IMR-90 (cell line): ENCODE data around the gene DDX54. TPM values are rescaled to one million over a fixed set of nuclear protein-coding genes. Genes with fewer than 3 reads are reported as not detected.

ENCODE experiments used
- ATAC-seq: fragments of 200-7000 bp; cut with Tn5 transposase; 2 replicates; pipeline ENCODE4 v1.9.1; 2020; ENCODE audit warnings: low read depth, mild to moderate bottlenecking, moderate library complexity
- BruUV-seq: library from RNA; stranded (reverse); fragments of 400-500 nt; replicated peaks from 2 replicates; lab custom pipeline; 2021; lab: Mats Ljungman, UMichigan
- CTCF ChIA-PET: fragments of 300-600 bp; formaldehyde crosslinking; extraction: SDS; loops from one replicate; lab custom pipeline; 2021; ENCODE audit warnings: antibody characterized with exemption; lab: Yijun Ruan, JAX
- POLR2A ChIA-PET: fragments of 300-600 bp; sonication (Branson Sonifier 250); formaldehyde crosslinking; loops from one replicate; lab custom pipeline; 2022; ENCODE audit warnings: antibody characterized with exemption; ENCODE audit not compliant: unreplicated experiment; lab: Charles Lee
- DNase-seq: peaks from one replicate; pipeline ENCODE4 v3.0.0; 2013
- H2AFZ ChIP-seq: replicated peaks from 2 replicates; pipeline ENCODE3; 2013; ENCODE audit warnings: low read length, mild to moderate bottlenecking; ENCODE audit not compliant: poor library complexity
- H2AK5ac ChIP-seq: 2 replicates; pipeline ENCODE4 v1.6.1; 2013; ENCODE audit warnings: low read depth, low read length, inconsistent platforms
- H2AK9ac ChIP-seq: replicated peaks from 2 replicates; pipeline ENCODE3; 2013; ENCODE audit warnings: mild to moderate bottlenecking, low read depth, low read length, moderate library complexity; ENCODE audit not compliant: poor library complexity
- H2BK120ac ChIP-seq: 2 replicates; pipeline ENCODE4 v1.6.1; 2013; ENCODE audit warnings: low read depth, low read length, inconsistent platforms
- H2BK15ac ChIP-seq: 3 replicates; pipeline ENCODE4 v1.6.1; 2013; ENCODE audit warnings: low read depth, low read length, inconsistent platforms
- H2BK20ac ChIP-seq: 2 replicates; pipeline ENCODE4 v1.6.1; 2013; ENCODE audit warnings: low read depth, mild to moderate bottlenecking, inconsistent platforms, low read length, moderate library complexity
- H2BK5ac ChIP-seq: 2 replicates; pipeline ENCODE4 v1.6.1; 2013; ENCODE audit warnings: mild to moderate bottlenecking, low read depth, low read length, inconsistent platforms; ENCODE audit not compliant: poor library complexity, severe bottlenecking
- H3K14ac ChIP-seq: replicated peaks from 2 replicates; pipeline ENCODE4 v1.6.1; 2013; ENCODE audit warnings: low read depth, low read length, inconsistent platforms
- H3K18ac ChIP-seq: 2 replicates; pipeline ENCODE4 v1.6.1; 2013; ENCODE audit warnings: low read depth, low read length, control low read depth
- H3K23ac ChIP-seq: 2 replicates; pipeline ENCODE4 v1.6.1; 2013; ENCODE audit warnings: low read depth, low read length, inconsistent platforms
- H3K27ac ChIP-seq: 2 replicates; pipeline ENCODE4 v1.5.1; 2013; ENCODE audit warnings: mild to moderate bottlenecking, control low read depth, low read length; ENCODE audit not compliant: insufficient read depth
- H3K27me3 ChIP-seq: 2 replicates; pipeline ENCODE4 v1.6.1; 2013; ENCODE audit warnings: low read length; ENCODE audit not compliant: control insufficient read depth, insufficient read depth
- H3K36me3 ChIP-seq: 2 replicates; pipeline ENCODE4 v1.6.1; 2013; ENCODE audit warnings: low read length, mixed read lengths; ENCODE audit not compliant: control insufficient read depth, insufficient read depth
- H3K4ac ChIP-seq: 2 replicates; pipeline ENCODE4 v1.6.1; 2013; ENCODE audit warnings: low read depth, low read length, inconsistent platforms
- H3K4me1 ChIP-seq: 2 replicates; pipeline ENCODE4 v1.6.1; 2013; ENCODE audit warnings: low read length, mixed read lengths; ENCODE audit not compliant: control insufficient read depth, insufficient read depth
- H3K4me2 ChIP-seq: 2 replicates; pipeline ENCODE4 v1.6.1; 2013; ENCODE audit warnings: low read depth, mild to moderate bottlenecking, control low read depth, low read length, moderate library complexity
- H3K4me3 ChIP-seq: 2 replicates; pipeline ENCODE4 v1.5.1; 2013; ENCODE audit warnings: low read depth, mild to moderate bottlenecking, control low read depth, low read length, moderate library complexity; ENCODE audit not compliant: insufficient read depth
- H3K56ac ChIP-seq: 2 replicates; pipeline ENCODE4 v1.6.1; 2013; ENCODE audit warnings: low read length, inconsistent platforms; ENCODE audit not compliant: insufficient read depth; ENCODE audit errors: extremely low read depth
- H3K79me1 ChIP-seq, 2 experiments: 2 replicates each; pipeline ENCODE4 v1.6.1; 2013; ENCODE audit warnings: low read length in 2 of 2, inconsistent platforms in 1 of 2, low read depth in 1 of 2
- H3K9ac ChIP-seq: 2 replicates; pipeline ENCODE4 v1.6.1; 2013; ENCODE audit warnings: low read depth, low read length, control low read depth
- H3K9me1 ChIP-seq: 2 replicates; pipeline ENCODE4 v1.6.1; 2013; ENCODE audit warnings: low read length, inconsistent platforms; ENCODE audit not compliant: insufficient read depth
- H3K9me3 ChIP-seq: 2 replicates; pipeline ENCODE4 v1.6.1; 2013; ENCODE audit warnings: low read length; ENCODE audit not compliant: control insufficient read depth, insufficient read depth
- H4K20me1 ChIP-seq: 2 replicates; pipeline ENCODE4 v1.6.1; 2013; ENCODE audit warnings: low read length, inconsistent platforms; ENCODE audit not compliant: insufficient read depth
- H4K5ac ChIP-seq: 2 replicates; pipeline ENCODE4 v1.6.1; 2013; ENCODE audit warnings: mild to moderate bottlenecking, low read depth, low read length, control low read depth
- H4K8ac ChIP-seq, 2 experiments: 2 replicates each; pipeline ENCODE4 v1.6.1; 2013; ENCODE audit warnings: low read depth in 2 of 2, low read length in 2 of 2, control low read depth in 1 of 2, inconsistent platforms in 1 of 2
- H4K91ac ChIP-seq: 2 replicates; pipeline ENCODE4 v1.6.1; 2013; ENCODE audit warnings: low read depth, low read length, inconsistent platforms; ENCODE audit not compliant: insufficient read depth
- CEBPB ChIP-seq: IDR thresholded peaks from 2 replicates; pipeline ENCODE4 v1.6.1; 2012; ENCODE audit warnings: low read depth, low read length, improper control_type of control experiment
- CHD1 ChIP-seq: IDR thresholded peaks from 2 replicates; pipeline ENCODE4 v1.6.1; 2012; ENCODE audit warnings: low read depth, low read length, improper control_type of control experiment
- CTCF ChIP-seq: conservative IDR thresholded peaks from 2 replicates; pipeline ENCODE4 v1.5.1; 2012; ENCODE audit warnings: mild to moderate bottlenecking, low read depth, low read length, improper control_type of control experiment
- ELK1 ChIP-seq: fragments of 150-350 bp; IDR thresholded peaks from 2 replicates; pipeline ENCODE4 v1.6.1; 2016; ENCODE audit warnings: low read depth, mild to moderate bottlenecking, low read length, moderate library complexity, borderline replicate concordance
- MAFK ChIP-seq: IDR thresholded peaks from 2 replicates; pipeline ENCODE4 v1.6.1; 2012; ENCODE audit warnings: low read depth, low read length, improper control_type of control experiment
- MAZ ChIP-seq: IDR thresholded peaks from 2 replicates; pipeline ENCODE4 v1.6.1; 2012; ENCODE audit warnings: low read depth, mild to moderate bottlenecking, low read length, improper control_type of control experiment, moderate library complexity, borderline replicate concordance
- NFE2L2 ChIP-seq: fragments of 150-350 bp; IDR thresholded peaks from 2 replicates; pipeline ENCODE4 v1.6.1; 2016; ENCODE audit warnings: low read depth, mild to moderate bottlenecking, low read length
- POLR2A ChIP-seq: IDR thresholded peaks from 2 replicates; pipeline ENCODE4 v1.6.1; 2012; ENCODE audit warnings: mild to moderate bottlenecking, low read depth, low read length
- RAD21 ChIP-seq: IDR thresholded peaks from 2 replicates; pipeline ENCODE4 v1.6.1; 2012; ENCODE audit warnings: low read length, improper control_type of control experiment
- RCOR1 ChIP-seq: IDR thresholded peaks from 2 replicates; pipeline ENCODE4 v1.6.1; 2012; ENCODE audit warnings: mild to moderate bottlenecking, low read length, improper control_type of control experiment; ENCODE audit not compliant: insufficient replicate concordance
- RFX5 ChIP-seq: IDR thresholded peaks from 2 replicates; pipeline ENCODE4 v1.8.0; 2012; ENCODE audit warnings: low read depth, mild to moderate bottlenecking, low read length, moderate library complexity
- SMC3 ChIP-seq: fragments of 150-350 bp; IDR thresholded peaks from 2 replicates; pipeline ENCODE4 v1.6.1; 2016; ENCODE audit warnings: low read depth, mild to moderate bottlenecking, antibody characterized with exemption, low read length, moderate library complexity
- USF2 ChIP-seq: fragments of 150-350 bp; IDR thresholded peaks from 2 replicates; pipeline ENCODE4 v1.6.1; 2017; ENCODE audit warnings: mild to moderate bottlenecking, antibody characterized with exemption, low read length, low read depth
- WGBS, 2 experiments: methylation state at CpG; one replicate each; pipeline versions ENCODE4 v1.1.5 to v1.1.7; 2013; ENCODE audit warnings: missing lambda C conversion rate in 2 of 2; ENCODE audit not compliant: insufficient read length in 1 of 2; ENCODE audit errors: extremely low coverage in 2 of 2; 5-methylcytosine and 5-hydroxymethylcytosine counted together
- dilution Hi-C: fragments of 300-500 bp; cut with HindIII; formaldehyde crosslinking; loops from one replicate; pipeline ENCODE4 v1.14.3; 2018; ENCODE audit warnings: low sequenced_read_pairs; ENCODE audit not compliant: unreplicated experiment
- in situ Hi-C: fragments of 300-500 bp; cut with MboI; formaldehyde crosslinking; loops from 3 replicates; pipeline ENCODE4 v1.14.3; 2019; ENCODE audit warnings: low sequenced_read_pairs, inconsistent platforms, mixed read lengths
- intact Hi-C: fragments of 100-400 bp; cut with micrococcal nuclease; formaldehyde crosslinking; loops from 2 replicates; pipeline ENCODE4 v1.10.0; 2022
- polyA plus RNA-seq, 3 experiments: library from polyadenylated mRNA; depleted of rRNA; stranded (reverse); fragments of >200 nt; gene quantifications; 2 replicates each; pipeline ENCODE4 v1.2.3, GENCODE V29; 2012; ENCODE audit warnings: low replicate concordance in 1 of 3
- total RNA-seq: library from RNA; depleted of rRNA; stranded (reverse); fragments of >200 nt; gene quantifications from 2 replicates; pipeline ENCODE4 v1.2.3, GENCODE V29; 2012

DDX54 gene
- total and polyA plus RNA-seq, 2 of the 4 experiments (the other 2 are of a cell fraction), result 23.8 to 47.5 TPM

GRCh38 chr12:113152196-113152834 is 33.0 kb downstream of the DDX54 start:
- Histone ChIP-seq H2BK120ac (no peak overlapping the region), H3K36me3 (no peaks in the 10 kb centered on the region), H2AFZ (peak overlapping the region; percentile 91), H3K9me3 (no peaks in the 10 kb centered on the region), H2BK20ac (no peak overlapping the region), H3K4me3 (no peak overlapping the region), H2AK9ac (no peak overlapping the region), H3K18ac (no peak overlapping the region), H3K4me1 (peaks cover 2% of the 10 kb centered on the region; the same call in 1 of the 2 replicates), H3K4me2 (no peak overlapping the region; the same call in 1 of the 2 replicates), H2BK15ac (no peak overlapping the region), H3K79me1 (no peaks in the 10 kb centered on the region), H2AK5ac (no peak overlapping the region), H3K56ac (no peak overlapping the region), H3K9ac (no peak overlapping the region), H4K5ac (no peak overlapping the region), H3K27ac (no peak overlapping the region), H3K9me1 (no peaks in the 10 kb centered on the region), H3K4ac (no peak overlapping the region), H4K8ac (no peak overlapping the region), H3K23ac (no peak overlapping the region), H2BK5ac (no peak overlapping the region), H4K20me1 (no peaks in the 10 kb centered on the region), H4K91ac (no peak overlapping the region), H3K27me3 (peaks cover 46% of the 10 kb centered on the region), H3K14ac (no peak overlapping the region)
- no TSS peak for BruUV-seq
- ATAC-seq (no peak), DNase-seq (no peak)
- dilution Hi-C loops (no loop called here), intact Hi-C loops (loop anchor here (5.0 kb wide), 1 partner anchor 160 kb away; no protein-coding TSS in a partner anchor), in situ Hi-C loops (no loop called here)
- CTCF ChIA-PET, result interaction anchor here (1.1 to 1.5 kb wide), 3 partner anchors 13 to 103 kb away, joined by 3 to 8 read pairs (median 4); no protein-coding TSS in a partner anchor
- POLR2A ChIA-PET, result no interaction called here
- 67% methylated on average over 1 of the region's 9 CpGs; no CpG with 5 or more reads in 1 of the 2 experiments for WGBS, 2 experiments
- TF ChIP-seq POLR2A, result no peak
- no peak for TF ChIP-seq USF2
- TF ChIP-seq RFX5, result no peak
- TF ChIP-seq RCOR1, result no peak
- no peak for TF ChIP-seq CTCF
- no peak for TF ChIP-seq MAFK
- no peak for TF ChIP-seq CHD1
- TF ChIP-seq SMC3, result no peak
- no peak for TF ChIP-seq NFE2L2
- no peak for TF ChIP-seq MAZ
- TF ChIP-seq CEBPB, result no peak
- no peak for TF ChIP-seq RAD21
- no peak for TF ChIP-seq ELK1
